ENCODE results near the gene CDKN2AIP. TPM values are rescaled to one million over a fixed set of nuclear protein-coding genes. Genes with fewer than 3 reads are reported as not detected.

Gene CDKN2AIP
- total and polyA plus RNA-seq, 10 donors, result 11.6 to 27.9 (median 17.8) TPM

DNA sequence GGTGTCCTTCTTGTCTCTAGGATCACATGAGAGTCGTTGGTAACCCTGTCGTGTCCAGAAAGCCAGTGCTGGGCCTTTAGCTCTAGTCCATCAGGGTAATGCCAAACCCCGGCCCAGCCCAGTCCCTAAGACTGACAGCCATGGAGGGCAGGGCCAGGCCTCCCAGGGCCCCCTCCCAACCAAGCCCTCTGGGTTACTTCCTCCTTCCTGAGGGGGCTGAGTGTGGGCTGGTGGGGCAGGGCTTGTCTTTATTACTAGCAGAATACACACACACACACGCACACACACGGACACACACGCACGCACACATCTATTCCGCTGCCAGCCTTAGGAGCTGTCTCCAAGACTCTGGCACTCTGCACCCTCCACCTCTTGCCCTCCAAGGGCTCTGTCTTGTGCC is 35.6 kb upstream of the CDKN2AIP start:
- DNase-seq, result no peak
- Histone ChIP-seq H3K27me3 (replicated peaks in 1 of 7) (no peaks in the 10 kb centered on the region), H3K27ac (no peak overlapping the region), H3K4me1 (peaks cover 0 to 20% (median 7%) of the 10 kb centered on the region in 6 donors), H3K4me3 (no peak overlapping the region), H3K36me3 (no peaks in the 10 kb centered on the region), H3K9me3 (no peaks in the 10 kb centered on the region)
- intact Hi-C loops (cut with DNase I; ENCODE audit: low total_unique reads), result no loop called here
- 53 to 70% (median 66%) methylated on average over 7 to 8 of the region's 8 CpGs for WGBS, 5 donors
- TF ChIP-seq POLR2A (IDR thresholded peaks at IDR 0.05) (no peak), POLR2AphosphoS5 (IDR thresholded peaks at IDR 0.05) (no peak)
- TF ChIP-seq, protein P1, sequence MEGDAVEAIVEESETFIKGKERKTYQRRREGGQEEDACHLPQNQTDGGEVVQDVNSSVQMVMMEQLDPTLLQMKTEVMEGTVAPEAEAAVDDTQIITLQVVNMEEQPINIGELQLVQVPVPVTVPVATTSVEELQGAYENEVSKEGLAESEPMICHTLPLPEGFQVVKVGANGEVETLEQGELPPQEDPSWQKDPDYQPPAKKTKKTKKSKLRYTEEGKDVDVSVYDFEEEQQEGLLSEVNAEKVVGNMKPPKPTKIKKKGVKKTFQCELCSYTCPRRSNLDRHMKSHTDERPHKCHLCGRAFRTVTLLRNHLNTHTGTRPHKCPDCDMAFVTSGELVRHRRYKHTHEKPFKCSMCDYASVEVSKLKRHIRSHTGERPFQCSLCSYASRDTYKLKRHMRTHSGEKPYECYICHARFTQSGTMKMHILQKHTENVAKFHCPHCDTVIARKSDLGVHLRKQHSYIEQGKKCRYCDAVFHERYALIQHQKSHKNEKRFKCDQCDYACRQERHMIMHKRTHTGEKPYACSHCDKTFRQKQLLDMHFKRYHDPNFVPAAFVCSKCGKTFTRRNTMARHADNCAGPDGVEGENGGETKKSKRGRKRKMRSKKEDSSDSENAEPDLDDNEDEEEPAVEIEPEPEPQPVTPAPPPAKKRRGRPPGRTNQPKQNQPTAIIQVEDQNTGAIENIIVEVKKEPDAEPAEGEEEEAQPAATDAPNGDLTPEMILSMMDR (IDR thresholded peaks at IDR 0.05 in 8 of 11, conservative IDR thresholded peaks at IDR 0.05 in 3 of 11), result no peak

DNA sequence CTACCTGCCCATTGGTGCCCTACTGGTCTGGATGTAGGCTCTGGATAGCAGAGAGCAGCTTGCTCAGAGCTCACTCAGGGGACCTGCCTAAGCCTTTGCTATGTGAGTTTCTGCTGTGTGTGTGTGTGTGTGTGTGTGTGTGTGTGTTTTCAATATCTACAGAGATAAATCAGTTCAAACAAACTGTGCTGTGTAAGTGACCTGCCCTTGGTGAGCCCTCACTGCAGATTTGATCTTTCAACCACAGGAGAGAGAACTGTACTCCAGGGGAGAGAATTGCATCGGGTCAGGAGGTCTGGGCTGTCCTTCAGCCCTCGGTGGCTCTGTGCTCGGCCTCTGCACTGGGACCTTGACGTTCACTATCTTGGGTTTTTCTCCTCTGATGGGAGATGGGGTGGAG is 35.0 kb upstream of the CDKN2AIP start:
- no peaks in the 10 kb centered on the region for H3K36me3 ChIP-seq
- DNase-seq, result no peak
- no peaks in the 10 kb centered on the region for H3K27me3 ChIP-seq (replicated peaks in 1 of 7)
- TF ChIP-seq, protein P1 (IDR thresholded peaks at IDR 0.05 in 8 of 11, conservative IDR thresholded peaks at IDR 0.05 in 3 of 11), result no peak
- TF ChIP-seq POLR2AphosphoS5 (IDR thresholded peaks at IDR 0.05), result no peak
- TF ChIP-seq POLR2A (IDR thresholded peaks at IDR 0.05), result no peak
- WGBS, 5 donors, result 76 to 91% (median 84%) methylated on average over 4 of the region's 4 CpGs
- no peak overlapping the region for H3K4me3 ChIP-seq
- intact Hi-C loops (cut with DNase I; ENCODE audit: low total_unique reads), result no loop called here
- no peak overlapping the region for H3K27ac ChIP-seq
- H3K9me3 ChIP-seq, result no peaks in the 10 kb centered on the region
- peaks cover 0 to 20% (median 7%) of the 10 kb centered on the region in 6 donors for H3K4me1 ChIP-seq

DNA sequence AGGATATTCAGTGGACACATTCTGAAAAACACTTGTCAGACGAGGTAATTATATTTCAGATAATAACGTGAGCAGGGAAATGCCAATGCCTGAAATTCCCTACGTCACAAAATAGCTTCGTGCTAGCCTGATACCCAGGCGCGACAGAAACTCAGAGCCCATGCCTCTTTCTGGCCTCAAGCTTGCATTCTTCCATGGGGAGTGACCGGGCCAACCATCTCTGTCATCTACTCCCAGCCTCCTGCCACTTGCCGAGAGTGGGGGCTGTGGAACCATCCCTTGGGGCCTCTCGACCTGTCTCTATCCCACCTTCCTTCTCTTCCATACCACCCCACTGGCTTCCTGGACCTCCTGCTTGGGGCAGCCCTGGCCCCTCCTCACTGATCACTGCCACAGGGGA is 34.5 kb upstream of the CDKN2AIP start:
- intact Hi-C loops (cut with DNase I; ENCODE audit: low total_unique reads), result no loop called here
- no peaks in the 10 kb centered on the region for H3K9me3 ChIP-seq
- WGBS, 5 donors, result 86 to 94% (median 89%) methylated on average over 9 of the region's 9 CpGs
- no peak overlapping the region for H3K27ac ChIP-seq
- peaks cover 0 to 20% (median 7%) of the 10 kb centered on the region in 6 donors for H3K4me1 ChIP-seq
- no peaks in the 10 kb centered on the region for H3K27me3 ChIP-seq (replicated peaks in 1 of 7)
- H3K4me3 ChIP-seq, result no peak overlapping the region
- DNase-seq, result no peak
- no peak for TF ChIP-seq POLR2AphosphoS5 (IDR thresholded peaks at IDR 0.05)
- TF ChIP-seq, protein P1 (IDR thresholded peaks at IDR 0.05 in 8 of 11, conservative IDR thresholded peaks at IDR 0.05 in 3 of 11), result no peak
- no peak for TF ChIP-seq POLR2A (IDR thresholded peaks at IDR 0.05)
- no peaks in the 10 kb centered on the region for H3K36me3 ChIP-seq

DNA sequence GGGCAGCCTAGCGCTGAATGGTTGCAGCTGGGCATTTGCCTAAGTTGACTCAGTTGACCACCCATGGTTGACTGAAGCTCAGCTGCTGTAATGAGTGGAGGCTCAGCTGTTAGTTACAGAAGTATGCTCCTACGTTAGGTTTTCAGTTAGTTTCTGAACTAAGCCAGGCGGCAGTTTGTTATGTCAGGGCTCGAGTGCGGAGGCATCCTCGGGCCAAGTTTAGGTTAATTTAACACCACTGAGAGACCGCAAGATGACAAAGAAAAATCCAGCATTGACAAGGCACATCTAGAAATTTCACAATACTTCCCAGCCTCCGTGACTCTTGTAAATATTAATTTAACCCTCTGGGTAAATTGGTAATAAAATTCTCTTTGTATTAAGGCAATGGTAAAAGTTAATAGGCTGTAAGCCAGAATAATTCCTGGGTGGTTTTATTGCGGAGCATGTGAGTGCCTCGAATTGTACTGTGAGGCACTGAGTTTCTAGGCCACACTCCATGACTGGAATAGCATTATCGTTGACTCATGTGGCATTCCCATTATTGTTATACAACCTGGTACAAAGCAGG is 33.1 kb upstream of the CDKN2AIP start:
- intact Hi-C loops (cut with DNase I; ENCODE audit: low total_unique reads), result no loop called here
- 75 to 81% (median 78%) methylated on average over 11 of the region's 11 CpGs for WGBS, 5 donors
- Histone ChIP-seq H3K27ac (no peak overlapping the region), H3K4me1 (peaks cover 0 to 17% (median 7%) of the 10 kb centered on the region in 6 donors), H3K9me3 (no peaks in the 10 kb centered on the region), H3K4me3 (no peak overlapping the region), H3K27me3 (replicated peaks in 1 of 7) (no peaks in the 10 kb centered on the region), H3K36me3 (no peaks in the 10 kb centered on the region)
- DNase-seq, result peak; percentile 30
- TF ChIP-seq POLR2AphosphoS5 (IDR thresholded peaks at IDR 0.05) (no peak), POLR2A (IDR thresholded peaks at IDR 0.05) (no peak)
- TF ChIP-seq, protein P1 (IDR thresholded peaks at IDR 0.05 in 8 of 11, conservative IDR thresholded peaks at IDR 0.05 in 3 of 11), result no peak

Measured in spleen (tissue), 11 donors.